Spleen (tissue), 11 donors: ENCODE results near the gene C11orf16. TPM values are rescaled to one million over a fixed set of nuclear protein-coding genes. Genes with fewer than 3 reads are reported as not detected.
"Not testable (repeated sequence)": the region's sequence is repeated elsewhere in the genome, so short reads cannot be mapped to it uniquely, and the experiment has no call there.

Source experiments
- DNase-seq: peaks from one replicate; pipeline ENCODE4 v3.0.0-alpha.2; 2020
- H3K27ac ChIP-seq, 8 donors: fragments of 200-600 bp; sonication (generic) in 7 of 8; 1 replicate in 4 of 8; 2 replicates in 4 of 8; pipeline versions ENCODE4 v1.5.0 to v1.8.0; 2016 to 2021; ENCODE audit warnings: inconsistent platforms in 4 of 8, mild to moderate bottlenecking in 4 of 8, moderate library complexity in 1 of 8
- H3K27me3 ChIP-seq, 7 donors: fragments of 200-600 bp; sonication (generic) in 6 of 7; replicated peaks in 1 of 7; 1 replicate in 4 of 7; 2 replicates in 3 of 7; pipeline versions ENCODE4 v1.5.0 to v1.8.0; 2016 to 2021; ENCODE audit warnings: inconsistent platforms in 3 of 7, mild to moderate bottlenecking in 1 of 7
- H3K36me3 ChIP-seq, 6 donors: fragments of 200-600 bp; sonication (generic) in 5 of 6; 1 replicate in 4 of 6; 2 replicates in 2 of 6; pipeline versions ENCODE4 v1.5.0 to v1.8.0; 2016 to 2021; ENCODE audit warnings: inconsistent platforms in 2 of 6
- H3K4me1 ChIP-seq, 6 donors: fragments of 200-600 bp; sonication (generic) in 5 of 6; 1 replicate in 3 of 6; 2 replicates in 3 of 6; pipeline versions ENCODE4 v1.5.0 to v1.8.0; 2016 to 2021; ENCODE audit warnings: inconsistent platforms in 3 of 6
- H3K4me3 ChIP-seq, 8 donors: fragments of 200-600 bp; sonication (generic) in 7 of 8; 1 replicate in 4 of 8; 2 replicates in 4 of 8; pipeline versions ENCODE4 v1.5.0 to v1.8.0; 2016 to 2021; ENCODE audit warnings: inconsistent platforms in 4 of 8, mild to moderate bottlenecking in 4 of 8, moderate library complexity in 2 of 8
- H3K9me3 ChIP-seq, 8 donors: fragments of 200-600 bp; sonication (generic) in 7 of 8; 1 replicate in 4 of 8; 2 replicates in 4 of 8; pipeline versions ENCODE4 v1.5.0 to v1.8.0; 2016 to 2021; ENCODE audit warnings: inconsistent platforms in 4 of 8
- POLR2A ChIP-seq, 3 donors: fragments of 450-650 bp; IDR thresholded peaks; one replicate each; pipeline ENCODE4 v1.5.1; 2017; ENCODE audit warnings: antibody characterized with exemption in 3 of 3, mild to moderate bottlenecking in 1 of 3
- POLR2AphosphoS5 ChIP-seq, 3 donors: sonication (generic); formaldehyde crosslinking; IDR thresholded peaks; one replicate each; pipeline ENCODE4 v1.5.1; 2017; ENCODE audit warnings: antibody characterized with exemption in 3 of 3
- WGBS, 5 donors: extraction: QIAGEN DNeasy Blood & Tissue Kit in 3 of 5; methylation state at CpG; one replicate each; pipeline versions ENCODE4 v1.1.5 to v1.1.7; 2013 to 2018; 5-methylcytosine and 5-hydroxymethylcytosine counted together
- intact Hi-C: fragments of 100-400 bp; cut with DNase I; formaldehyde crosslinking; loops from one replicate; pipeline ENCODE4 v1.15.0; 2023; ENCODE audit warnings: low total_unique reads
- polyA plus RNA-seq, 3 donors: library from polyadenylated mRNA; stranded (reverse); fragments of 200-250 nt; gene quantifications; one replicate each; pipeline ENCODE4 v1.2.1, GENCODE V29; 2013
- total RNA-seq, 7 donors: library from RNA; depleted of rRNA in 3 of 7; stranded (reverse); fragments of >200 nt in 3 of 7; fragmentation: NEBNext Ultra II Directional in 4 of 7; extraction: Animal tissue kit (Norgen Biotek cat#: 25700) in 4 of 7; gene quantifications; one replicate each; pipeline versions ENCODE4 v1.1.0 to v1.2.1, GENCODE V29; 2016 to 2021
- TF ChIP-seq, protein P1 (sequence below), 11 experiments: fragments of 200-600 bp in 7 of 11; fragments of 450-650 bp in 4 of 11; sonication (generic) in 4 of 11; IDR thresholded peaks in 8 of 11; conservative IDR thresholded peaks in 3 of 11; 1 replicate in 7 of 11; 2 replicates in 4 of 11; pipeline versions ENCODE4 v1.4.0 to v1.8.0; 2016 to 2021; ENCODE audit warnings: antibody characterized with exemption in 11 of 11, inconsistent platforms in 4 of 11, mild to moderate bottlenecking in 1 of 11
- donor health status: healthy with polysubstance abuse.
- donor health status: DM: no; HTN: no; CAD: no; lungs with moderate emphysema.
- donor health status: DM: no; HTN: no; CAD: no.
- donor health status: Bipolar disorder and iron deficiency.
- donor health status: healthy.
- donor health status: DM: no; HTN: no; CAD: no.
- donor health status: DM: yes; HTN: yes; CAD: no.

The C11orf16 gene
- total and polyA plus RNA-seq, 10 donors: not detected

DNA sequence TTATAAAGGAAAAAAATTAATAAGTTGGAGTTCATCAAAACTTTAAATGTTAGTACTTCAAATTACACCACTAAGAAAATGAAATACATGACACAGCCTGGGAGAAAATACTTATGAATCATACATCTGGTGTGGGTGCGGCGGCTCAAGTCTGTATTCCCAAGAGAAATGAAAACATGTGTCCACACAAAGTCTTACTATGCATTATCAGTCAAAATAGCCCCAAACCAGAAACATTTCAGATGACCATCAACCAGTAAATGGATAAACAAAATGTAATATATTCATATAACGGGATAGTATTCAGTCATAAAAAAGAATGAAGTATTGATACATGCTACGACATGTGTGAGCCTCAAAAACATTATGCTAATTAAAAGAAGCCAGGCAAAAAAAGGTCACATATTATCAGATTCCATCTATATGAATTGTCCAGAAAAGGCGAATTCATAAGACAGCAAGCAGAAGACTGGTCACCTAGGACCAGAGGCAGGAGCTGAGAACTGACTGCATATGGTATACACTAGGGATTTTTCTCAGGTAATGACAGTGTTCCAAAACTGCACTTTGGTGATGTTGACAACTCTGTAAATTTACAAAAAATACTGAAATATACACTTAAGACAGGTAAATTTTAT is 27.1 kb downstream of the C11orf16 start:
- intact Hi-C loops: no loop called here
- WGBS, 5 donors: 73 to 94% (median 88%) methylated on average over 5 of the region's 5 CpGs
- peaks cover 0 to 40% (median 12%) of the 10 kb centered on the region in 6 donors for H3K4me1 ChIP-seq
- no peak for DNase-seq
- no peaks in the 10 kb centered on the region for H3K36me3 ChIP-seq
- peaks cover 0 to 13% (median 3%) of the 10 kb centered on the region in 8 donors for H3K9me3 ChIP-seq
- no peak overlapping the region for H3K4me3 ChIP-seq
- H3K27me3 ChIP-seq: no peaks in the 10 kb centered on the region
- H3K27ac ChIP-seq: no peak overlapping the region
- TF ChIP-seq, protein P1, sequence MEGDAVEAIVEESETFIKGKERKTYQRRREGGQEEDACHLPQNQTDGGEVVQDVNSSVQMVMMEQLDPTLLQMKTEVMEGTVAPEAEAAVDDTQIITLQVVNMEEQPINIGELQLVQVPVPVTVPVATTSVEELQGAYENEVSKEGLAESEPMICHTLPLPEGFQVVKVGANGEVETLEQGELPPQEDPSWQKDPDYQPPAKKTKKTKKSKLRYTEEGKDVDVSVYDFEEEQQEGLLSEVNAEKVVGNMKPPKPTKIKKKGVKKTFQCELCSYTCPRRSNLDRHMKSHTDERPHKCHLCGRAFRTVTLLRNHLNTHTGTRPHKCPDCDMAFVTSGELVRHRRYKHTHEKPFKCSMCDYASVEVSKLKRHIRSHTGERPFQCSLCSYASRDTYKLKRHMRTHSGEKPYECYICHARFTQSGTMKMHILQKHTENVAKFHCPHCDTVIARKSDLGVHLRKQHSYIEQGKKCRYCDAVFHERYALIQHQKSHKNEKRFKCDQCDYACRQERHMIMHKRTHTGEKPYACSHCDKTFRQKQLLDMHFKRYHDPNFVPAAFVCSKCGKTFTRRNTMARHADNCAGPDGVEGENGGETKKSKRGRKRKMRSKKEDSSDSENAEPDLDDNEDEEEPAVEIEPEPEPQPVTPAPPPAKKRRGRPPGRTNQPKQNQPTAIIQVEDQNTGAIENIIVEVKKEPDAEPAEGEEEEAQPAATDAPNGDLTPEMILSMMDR (IDR thresholded peaks at IDR 0.05 in 8 of 11, conservative IDR thresholded peaks at IDR 0.05 in 3 of 11): no peak
- TF ChIP-seq POLR2AphosphoS5 (IDR thresholded peaks at IDR 0.05) (no peak), POLR2A (IDR thresholded peaks at IDR 0.05) (no peak)

DNA sequence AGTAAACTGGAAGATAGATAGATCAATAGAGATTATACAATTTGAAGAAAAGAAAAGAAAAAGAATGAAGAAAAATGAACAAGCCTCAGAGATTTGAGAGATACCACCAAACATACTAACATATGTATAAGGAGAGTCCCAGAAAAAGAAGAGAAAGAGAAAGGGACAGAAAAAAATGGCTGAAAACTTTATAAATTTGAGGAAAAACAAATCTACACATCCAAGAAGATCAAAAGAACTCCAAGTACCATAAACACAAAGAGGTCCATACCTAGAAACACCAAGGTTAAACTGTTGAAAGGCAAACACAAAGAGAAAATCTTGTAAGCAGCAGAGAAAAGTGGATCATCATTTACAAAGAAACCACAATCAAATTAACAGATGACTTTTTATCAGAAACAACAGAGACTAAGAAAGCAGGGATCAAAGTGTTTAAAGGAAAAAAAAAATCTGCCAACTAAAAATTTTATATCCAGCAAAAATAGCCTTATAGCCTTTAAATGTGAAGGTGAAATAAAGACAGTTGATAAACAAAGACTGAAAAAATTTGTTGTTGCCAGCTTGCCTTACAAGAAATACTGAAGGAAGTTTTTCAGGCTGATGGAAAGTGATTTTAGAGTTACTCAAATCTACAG is 33.5 kb downstream of the C11orf16 start:
- Histone ChIP-seq H3K27me3 (no peaks in the 10 kb centered on the region), H3K36me3 (no peaks in the 10 kb centered on the region), H3K9me3 (peaks cover 7 to 45% (median 35%) of the 10 kb centered on the region in 8 donors), H3K4me3 (no peak overlapping the region), H3K27ac (no peak overlapping the region), H3K4me1 (no peaks in the 10 kb centered on the region)
- no peak for DNase-seq
- intact Hi-C loops: no loop called here
- TF ChIP-seq, protein P1 (IDR thresholded peaks at IDR 0.05 in 8 of 11, conservative IDR thresholded peaks at IDR 0.05 in 3 of 11): no peak

DNA sequence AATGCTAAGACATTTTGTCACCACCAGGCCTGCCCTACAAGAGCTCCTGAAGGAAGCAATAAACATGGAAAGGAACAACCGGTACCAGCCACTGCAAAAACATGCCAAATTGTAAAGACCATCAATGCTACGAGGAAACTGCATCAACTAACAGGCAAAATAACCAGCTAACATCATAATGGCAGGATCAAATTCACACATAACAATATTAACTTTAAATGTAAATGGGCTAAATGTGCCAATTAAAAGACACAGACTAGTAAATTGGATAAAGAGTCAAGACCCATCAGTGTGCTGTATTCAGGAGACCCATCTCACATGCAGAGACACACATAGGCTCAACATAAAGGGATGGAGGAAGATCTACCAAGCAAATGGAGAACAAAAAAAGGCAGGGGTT is 41.6 kb downstream of the C11orf16 start:
- not testable (repeated sequence) for DNase-seq, H3K36me3 ChIP-seq
- WGBS, 5 donors: 92 to 96% (median 94%) methylated on average over 2 of the region's 2 CpGs

DNA sequence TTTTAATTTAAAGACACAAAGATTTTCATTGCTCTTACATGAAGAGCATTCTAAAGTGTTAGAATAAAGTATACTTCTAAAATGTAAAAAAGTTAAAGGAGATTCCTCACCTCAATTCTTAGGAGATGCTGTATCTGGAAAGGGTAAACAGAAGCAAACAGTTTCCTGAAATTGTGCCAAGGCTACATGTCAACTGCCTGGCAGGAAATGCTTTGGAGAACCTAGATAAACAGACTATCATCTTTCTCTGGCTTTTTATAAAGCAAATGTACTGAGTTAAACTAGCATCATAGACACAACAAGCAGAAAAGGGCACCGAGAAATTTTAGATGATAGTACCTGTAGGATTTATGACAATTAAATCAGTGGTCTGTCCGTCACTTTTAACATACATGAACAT is 46.4 kb downstream of the C11orf16 start:
- intact Hi-C loops: no loop called here
- whole genome bisulfite sequencing, 5 donors: 45 to 79% (median 70%) methylated on average over 2 of the region's 2 CpGs
- H3K4me1 ChIP-seq: peaks cover 0 to 10% (median 3%) of the 10 kb centered on the region in 6 donors
- H3K9me3 ChIP-seq: peaks cover 0 to 10% (median 0%) of the 10 kb centered on the region in 8 donors
- peaks cover 0 to 6% (median 0%) of the 10 kb centered on the region in 7 donors for H3K27me3 ChIP-seq
- no peak for DNase-seq
- TF ChIP-seq, protein P1 (IDR thresholded peaks at IDR 0.05 in 8 of 11, conservative IDR thresholded peaks at IDR 0.05 in 3 of 11): no peak
- H3K36me3 ChIP-seq: no peaks in the 10 kb centered on the region
- no peak overlapping the region for H3K27ac ChIP-seq
- no peak overlapping the region for H3K4me3 ChIP-seq

More for the DNA sequence above, 41.6 kb downstream of the C11orf16 start:
- H3K4me3 ChIP-seq, H3K4me1 ChIP-seq, H3K27me3 ChIP-seq, H3K27ac ChIP-seq, intact Hi-C loops: not testable (repeated sequence)
- H3K9me3 ChIP-seq: peaks cover 0 to 10% (median 0%) of the 10 kb centered on the region in 8 donors

DNA sequence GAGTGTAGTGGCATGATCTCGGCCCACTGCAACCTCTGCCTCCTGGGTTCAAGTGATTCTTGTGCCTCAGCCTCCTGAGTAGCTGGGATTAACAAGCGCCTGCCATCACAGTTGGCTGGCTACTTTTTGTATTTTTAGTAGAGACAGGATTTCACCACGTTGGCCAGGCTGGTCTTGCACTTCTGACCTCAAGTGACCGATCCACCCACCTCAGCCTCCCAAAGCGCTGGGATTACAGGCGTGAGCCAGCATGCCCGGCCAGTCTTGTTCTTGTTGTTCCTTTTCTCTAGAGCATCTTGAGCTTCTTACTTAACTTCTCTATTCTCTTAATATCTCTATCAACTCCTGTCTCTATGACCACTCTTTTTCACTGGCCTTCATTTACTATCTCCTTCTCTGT is 51.2 kb downstream of the C11orf16 start:
- 81 to 94% (median 89%) methylated on average over 7 of the region's 7 CpGs for WGBS, 5 donors
- intact Hi-C loops: not testable (repeated sequence)

More for the DNA sequence above, 51.2 kb downstream of the C11orf16 start:
- not testable (repeated sequence) for H3K27ac ChIP-seq, H3K9me3 ChIP-seq, H3K27me3 ChIP-seq, DNase-seq, H3K4me1 ChIP-seq, H3K4me3 ChIP-seq, H3K36me3 ChIP-seq
